Head of caudate nucleus (tissue), 42 donors: ENCODE results near the gene SSH3.
A peak's percentile ranks its signal among the peaks of the same experiment; 100 is the strongest.

Experiments
- DNase-seq, 42 donors: peaks; one replicate each; pipeline versions ENCODE4 v3.0.0 to v3.0.0-alpha.2; 2020 to 2021; ENCODE audit warnings: mixed read lengths in 7 of 42
- intact Hi-C: fragments of 100-400 bp; cut with DNase I; formaldehyde crosslinking; loops from one replicate; pipeline ENCODE4 v1.15.0; 2022

SSH3 gene

GRCh38 chr11:67287355-67288197 is 15.8 kb upstream of the SSH3 start:
- intact Hi-C loops: no loop called here
- DNase-seq: no peak

- peak in 3 of 42 donors; percentile 30 to 55 (median 47) for DNase-seq
- intact Hi-C loops: no loop called here
Measured at GRCh38 chr11:67288198-67288451, 15.2 kb upstream of the SSH3 start.

- DNase-seq: peak; percentile 58 to 93 (median 86)
- intact Hi-C loops: no loop called here
Measured at GRCh38 chr11:67288452-67289225, 14.7 kb upstream of the SSH3 start.

- intact Hi-C loops: no loop called here
Measured at GRCh38 chr11:67289226-67289650, 14.1 kb upstream of the SSH3 start, which contains the start of gene ANKRD13D. Gene ANKRD13D, plus strand, starts transcription at chr11:67289303. Its CDS starts 158 bp downstream, at chr11:67289461.

GRCh38 chr11:67289651-67290479 is 13.5 kb upstream of the SSH3 start:
- DNase-seq: peak in 6 of 42 donors; percentile 4 to 58 (median 36)
- intact Hi-C loops: no loop called here

More at GRCh38 chr11:67289226-67289650, 14.1 kb upstream of the SSH3 start, which contains the start of gene ANKRD13D:
- peak in 18 of 42 donors; percentile 70 to 89 (median 82) for DNase-seq

GRCh38 chr11:67290801-67291200 is 12.5 kb upstream of the SSH3 start:
- DNase-seq: peak in 1 of 42 donors; percentile 3
- intact Hi-C loops: no loop called here

GRCh38 chr11:67291481-67292381 is 11.6 kb upstream of the SSH3 start:
- intact Hi-C loops: no loop called here
- DNase-seq: no peak

GRCh38 chr11:67292671-67293070 is 10.7 kb upstream of the SSH3 start:
- intact Hi-C loops: no loop called here
- no peak for DNase-seq

GRCh38 chr11:67293090-67293489 is 10.2 kb upstream of the SSH3 start:
- no peak for DNase-seq
- intact Hi-C loops: no loop called here

- intact Hi-C loops: no loop called here
- DNase-seq: no peak
Measured at GRCh38 chr11:67295846-67296245, 7.5 kb upstream of the SSH3 start.

GRCh38 chr11:67298786-67299185 is 4.5 kb upstream of the SSH3 start:
- intact Hi-C loops: no loop called here
- no peak for DNase-seq

- intact Hi-C loops: no loop called here
- no peak for DNase-seq
Measured at GRCh38 chr11:67299471-67300191, 3.7 kb upstream of the SSH3 start.

- no peak for DNase-seq
- intact Hi-C loops: no loop called here
Measured at GRCh38 chr11:67300256-67300755, 3.0 kb upstream of the SSH3 start.

- intact Hi-C loops: no loop called here
- DNase-seq: no peak
Measured at GRCh38 chr11:67300756-67301312, 2.5 kb upstream of the SSH3 start.

GRCh38 chr11:67301313-67301921 is 1.9 kb upstream of the SSH3 start:
- peak in 3 of 42 donors; percentile 0 to 26 (median 1) for DNase-seq

GRCh38 chr11:67301951-67302516 is 1.3 kb upstream of the SSH3 start:
- peak in 5 of 42 donors; percentile 11 to 38 (median 15) for DNase-seq
- intact Hi-C loops: no loop called here

More at GRCh38 chr11:67301313-67301921, 1.9 kb upstream of the SSH3 start:
- intact Hi-C loops: no loop called here
